Stimulated activated CD4-positive, alpha-beta T cell treated with anti-CD3 and anti-CD28 coated beads, Interleukin-2, amount 100 ng/mL, for 4 hours (primary cell): ENCODE measurements around the gene INSM1.
"Not testable (repeated sequence)": the region's sequence is repeated elsewhere in the genome, so short reads cannot be mapped to it uniquely, and the experiment has no call there.

Experiments
- DNase-seq: peaks from one replicate; pipeline ENCODE4 v3.0.0-alpha.2; 2020; ENCODE audit warnings: low read depth

Gene INSM1, protein sequence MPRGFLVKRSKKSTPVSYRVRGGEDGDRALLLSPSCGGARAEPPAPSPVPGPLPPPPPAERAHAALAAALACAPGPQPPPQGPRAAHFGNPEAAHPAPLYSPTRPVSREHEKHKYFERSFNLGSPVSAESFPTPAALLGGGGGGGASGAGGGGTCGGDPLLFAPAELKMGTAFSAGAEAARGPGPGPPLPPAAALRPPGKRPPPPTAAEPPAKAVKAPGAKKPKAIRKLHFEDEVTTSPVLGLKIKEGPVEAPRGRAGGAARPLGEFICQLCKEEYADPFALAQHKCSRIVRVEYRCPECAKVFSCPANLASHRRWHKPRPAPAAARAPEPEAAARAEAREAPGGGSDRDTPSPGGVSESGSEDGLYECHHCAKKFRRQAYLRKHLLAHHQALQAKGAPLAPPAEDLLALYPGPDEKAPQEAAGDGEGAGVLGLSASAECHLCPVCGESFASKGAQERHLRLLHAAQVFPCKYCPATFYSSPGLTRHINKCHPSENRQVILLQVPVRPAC

DNA sequence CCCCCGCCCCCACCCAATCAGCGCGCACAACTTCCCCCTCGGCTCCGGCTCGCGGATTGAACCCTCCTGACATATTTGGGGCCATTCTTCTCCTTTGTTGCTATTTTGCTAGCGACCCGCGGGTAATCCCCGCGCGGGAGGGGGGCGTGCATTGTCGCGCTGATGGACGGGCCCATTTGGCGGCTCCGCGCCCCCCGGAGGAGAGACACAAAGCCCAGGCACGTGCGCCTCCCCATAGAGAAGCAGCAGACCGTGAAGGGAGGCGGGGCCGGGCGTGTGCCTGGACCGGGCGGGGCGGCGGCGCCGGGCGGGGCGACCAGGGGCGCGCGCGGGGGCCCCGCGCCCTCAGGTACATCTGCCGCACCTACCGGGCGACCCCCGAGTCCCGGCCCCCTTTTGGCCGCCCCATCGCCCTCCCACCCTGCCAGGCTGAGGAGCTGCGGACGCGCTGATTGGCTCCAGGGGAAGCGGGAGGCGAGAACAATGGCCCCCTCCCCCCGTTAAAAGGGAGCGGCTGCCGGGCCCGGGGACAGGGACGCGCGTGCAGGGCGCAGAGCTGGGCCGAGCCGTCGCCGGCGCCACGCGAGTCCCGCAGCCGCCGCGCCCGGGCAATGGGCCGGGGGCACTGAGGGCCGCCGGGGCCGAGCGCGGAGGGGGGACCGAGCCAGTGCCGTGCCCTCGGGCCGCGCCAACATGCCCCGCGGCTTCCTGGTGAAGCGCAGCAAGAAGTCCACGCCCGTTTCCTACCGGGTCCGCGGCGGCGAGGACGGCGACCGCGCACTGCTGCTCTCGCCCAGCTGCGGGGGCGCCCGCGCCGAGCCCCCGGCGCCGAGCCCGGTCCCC, at the start of gene INSM1:
INSM1 (plus strand) TSS at position 530 of the 843 bp plus-strand sequence; CDS start at position 694, 164 bp downstream.
- DNase-seq = no peak

DNA sequence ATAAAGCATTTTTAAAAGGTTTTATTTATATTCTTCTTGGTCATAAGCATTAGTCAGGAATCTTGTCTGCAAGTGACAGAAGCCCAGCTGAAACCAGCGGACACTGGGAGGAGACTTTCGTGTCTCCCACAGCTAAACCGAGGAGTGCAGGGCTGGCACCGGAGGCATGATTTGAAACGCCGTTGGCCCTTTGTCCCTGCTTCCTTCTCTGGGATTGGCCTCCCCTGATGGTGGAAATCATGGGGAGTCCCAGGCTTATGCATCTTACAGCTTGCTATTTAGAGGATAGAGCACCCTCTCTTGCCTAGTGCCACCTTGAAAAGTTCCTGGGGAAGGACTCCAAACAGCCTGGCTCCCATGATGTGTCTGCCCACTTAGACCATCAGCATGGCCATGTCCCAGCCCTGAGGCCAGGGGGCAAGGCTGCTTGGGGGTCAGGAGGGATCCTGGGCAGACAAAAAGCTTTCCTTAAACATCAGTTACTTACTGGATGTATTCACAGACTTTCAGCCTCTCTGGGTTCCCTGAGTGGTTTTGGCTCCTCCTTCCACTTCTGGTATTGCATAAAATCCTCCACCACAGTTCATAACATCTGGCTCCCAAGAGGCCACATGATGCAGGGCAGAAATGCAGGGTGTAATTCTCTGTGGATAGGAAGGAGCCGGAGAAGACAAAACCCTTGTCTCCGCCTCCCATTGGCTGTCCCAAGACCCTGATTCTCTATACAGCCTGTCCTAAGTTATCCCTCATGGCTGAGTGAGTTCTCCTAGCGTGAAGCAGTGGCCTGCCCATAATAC, 49.3 kb upstream of the INSM1 start:
- no peak for DNase-seq

DNA sequence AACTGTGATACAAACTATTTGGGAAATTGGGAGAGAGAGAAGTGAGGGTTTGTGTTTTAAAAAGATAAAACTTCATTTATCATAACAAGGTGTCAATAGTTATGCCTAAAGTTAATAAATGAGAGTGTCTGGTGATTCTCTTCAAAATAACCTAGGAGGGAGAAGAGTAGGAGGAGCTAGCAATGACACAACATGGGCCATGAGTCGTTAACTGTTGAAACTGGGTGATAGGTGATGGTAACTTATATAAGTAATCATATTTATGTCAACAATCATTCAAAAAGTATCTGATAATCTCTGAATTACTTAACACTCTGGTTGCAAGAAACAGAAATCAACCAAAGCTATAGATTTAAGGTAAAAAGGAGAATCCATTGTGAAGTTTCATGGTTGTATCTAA, 46.8 kb upstream of the INSM1 start:
- no peak for DNase-seq

DNA sequence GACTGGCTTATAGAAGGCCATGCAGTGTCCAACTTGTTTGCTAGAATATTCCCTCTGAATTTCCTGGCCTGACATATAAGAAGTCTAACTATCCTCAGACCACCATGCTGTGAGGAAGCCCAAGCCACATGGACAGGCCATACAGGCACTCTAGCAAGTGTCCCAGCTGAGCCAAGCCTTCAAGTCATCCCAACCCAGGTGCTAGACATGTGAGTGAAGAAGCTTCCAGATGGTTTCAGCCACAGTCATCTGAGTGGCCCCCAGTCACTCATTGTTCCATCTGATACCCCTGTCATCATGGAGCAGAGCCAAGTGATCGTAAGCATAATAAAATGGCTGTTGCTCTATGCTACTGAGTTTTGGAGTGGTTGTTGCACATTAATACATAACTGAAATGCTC, 46.0 kb upstream of the INSM1 start:
- DNase-seq = no peak

DNA sequence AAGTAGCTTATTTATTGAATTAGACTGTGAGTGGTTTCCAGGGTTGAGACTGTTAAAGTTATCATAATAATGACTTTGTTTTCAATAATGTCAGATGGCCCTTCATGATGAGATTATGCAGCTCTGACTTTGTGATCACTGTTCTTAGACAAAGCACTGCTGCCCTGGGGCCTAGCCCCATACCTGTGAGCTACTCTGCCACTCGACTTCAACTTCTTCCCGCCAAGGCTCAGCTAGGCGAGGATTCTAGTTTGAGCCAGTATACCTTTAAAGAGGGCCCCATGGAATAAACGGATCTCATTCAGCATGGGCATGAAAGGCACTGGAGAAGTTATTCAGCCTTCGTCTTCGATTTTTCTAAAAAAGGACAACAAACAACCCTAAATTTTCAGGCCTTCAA, 45.0 kb upstream of the INSM1 start:
- DNase-seq = no peak

DNA sequence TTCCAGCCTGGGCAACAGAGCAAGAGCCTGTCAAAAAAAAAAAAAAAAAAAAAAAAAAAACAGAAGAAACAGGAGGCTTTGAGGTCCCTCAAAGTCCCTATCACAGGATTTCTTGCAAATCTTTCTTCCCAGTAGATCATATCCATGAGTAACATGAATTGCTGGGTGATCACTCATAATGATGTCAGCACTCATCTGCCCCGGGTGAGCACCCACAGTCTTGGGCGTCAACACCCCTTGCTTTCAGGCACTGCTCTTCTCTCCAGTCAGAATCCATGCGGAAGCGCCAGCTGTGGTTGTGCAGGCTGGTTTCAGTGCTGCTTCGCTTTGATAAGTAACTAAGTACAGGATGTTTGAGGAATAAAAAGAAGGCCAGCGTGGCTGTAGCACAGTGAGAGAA, 40.2 kb upstream of the INSM1 start:
- DNase-seq = no peak

DNA sequence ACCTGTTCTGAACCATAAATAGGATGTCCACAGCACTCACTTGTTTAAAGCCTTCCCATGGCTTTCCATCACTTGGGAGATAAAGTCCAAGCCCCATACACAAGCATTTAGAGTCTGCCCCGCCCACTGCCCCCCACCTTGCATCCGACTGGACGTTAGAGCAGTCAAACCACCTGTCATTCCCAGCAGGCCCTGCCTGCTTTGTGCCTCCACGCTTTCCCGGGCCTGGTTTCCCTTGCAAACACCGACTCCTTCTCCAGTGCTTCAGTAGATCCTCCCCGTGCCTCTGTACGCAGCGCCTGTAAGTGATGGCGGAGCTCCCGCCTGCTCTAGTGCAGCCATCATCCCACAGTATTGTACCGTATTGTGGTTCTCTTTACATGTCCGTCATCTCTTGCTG, 38.3 kb upstream of the INSM1 start:
- no peak for DNase-seq

DNA sequence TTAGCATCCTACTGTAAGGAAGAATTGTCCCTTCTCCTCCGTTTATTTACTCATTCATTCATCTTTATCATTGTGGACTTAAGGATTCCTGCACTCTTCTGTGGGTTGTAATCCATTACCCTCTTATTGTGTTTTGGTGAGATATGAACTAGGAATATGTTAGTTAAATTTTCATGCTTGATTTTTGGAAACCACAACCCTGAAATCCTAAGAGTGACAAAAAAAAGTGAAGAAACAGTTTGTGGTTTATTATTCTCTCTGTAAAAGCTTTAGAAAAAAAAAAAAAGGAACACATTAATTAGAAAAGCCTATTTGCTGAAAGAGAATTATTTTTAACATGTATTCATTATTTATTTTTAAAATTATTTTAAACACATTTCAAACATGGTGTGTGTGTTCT, 36.7 kb upstream of the INSM1 start:
- DNase-seq = no peak

DNA sequence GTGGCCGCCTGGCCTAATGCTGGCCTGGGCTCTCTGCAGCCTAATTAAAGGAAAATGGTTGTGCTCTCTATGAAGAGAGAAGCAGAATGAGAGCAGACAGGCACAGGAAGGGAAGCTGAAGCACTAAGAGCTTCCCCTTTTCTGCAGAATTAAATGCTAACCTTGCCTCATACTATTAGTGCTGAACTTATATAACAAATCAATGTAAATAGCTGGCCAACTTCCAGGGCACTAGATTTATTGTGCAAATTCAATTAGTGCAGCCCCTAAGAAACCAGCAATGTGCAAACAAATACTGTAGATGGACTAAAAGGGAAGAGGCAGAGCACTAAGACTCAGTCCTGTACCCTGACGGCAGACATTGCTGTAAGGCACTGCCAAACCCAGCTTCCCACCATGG, 36.1 kb upstream of the INSM1 start:
- DNase-seq = no peak

DNA sequence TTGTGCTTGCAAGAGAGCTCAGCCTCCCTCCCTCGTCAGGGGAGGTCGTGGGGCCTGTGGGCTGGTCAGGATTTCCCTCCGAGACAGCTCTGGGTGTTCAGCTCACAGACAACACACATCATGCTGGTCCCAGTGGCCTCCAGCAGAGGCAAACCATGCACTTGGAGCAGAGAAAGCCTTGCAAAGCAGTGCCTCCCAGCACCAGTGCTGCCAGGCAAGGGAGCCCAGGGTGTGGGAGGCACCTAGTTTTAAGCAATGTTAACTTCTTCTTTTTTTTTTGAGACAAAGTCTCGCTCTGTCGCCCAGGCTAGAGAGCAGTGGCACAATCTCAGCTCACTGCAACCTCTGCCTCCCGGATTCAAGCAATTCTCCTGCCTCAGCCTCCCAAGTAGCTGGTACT, 34.0 kb upstream of the INSM1 start:
- DNase-seq = no peak

DNA sequence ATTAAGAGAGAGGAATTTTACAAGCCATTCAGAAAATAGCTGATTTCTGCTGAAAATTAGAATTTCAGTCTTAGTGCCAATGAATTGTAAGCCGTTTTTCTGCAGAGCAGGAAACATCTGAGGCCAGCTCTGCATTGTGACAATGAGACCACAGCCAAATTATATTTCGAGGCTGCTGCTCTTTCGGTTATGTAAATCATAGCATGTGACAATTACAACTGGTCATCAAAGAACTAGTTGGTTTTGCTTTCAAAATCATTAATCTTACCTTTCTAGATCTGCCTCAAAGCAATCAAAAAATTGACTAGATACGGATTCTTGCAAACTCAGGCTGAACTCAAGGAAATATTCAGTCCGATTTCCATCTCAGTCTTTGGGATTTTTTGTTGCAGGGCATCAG, 33.4 kb upstream of the INSM1 start:
- DNase-seq = no peak

DNA sequence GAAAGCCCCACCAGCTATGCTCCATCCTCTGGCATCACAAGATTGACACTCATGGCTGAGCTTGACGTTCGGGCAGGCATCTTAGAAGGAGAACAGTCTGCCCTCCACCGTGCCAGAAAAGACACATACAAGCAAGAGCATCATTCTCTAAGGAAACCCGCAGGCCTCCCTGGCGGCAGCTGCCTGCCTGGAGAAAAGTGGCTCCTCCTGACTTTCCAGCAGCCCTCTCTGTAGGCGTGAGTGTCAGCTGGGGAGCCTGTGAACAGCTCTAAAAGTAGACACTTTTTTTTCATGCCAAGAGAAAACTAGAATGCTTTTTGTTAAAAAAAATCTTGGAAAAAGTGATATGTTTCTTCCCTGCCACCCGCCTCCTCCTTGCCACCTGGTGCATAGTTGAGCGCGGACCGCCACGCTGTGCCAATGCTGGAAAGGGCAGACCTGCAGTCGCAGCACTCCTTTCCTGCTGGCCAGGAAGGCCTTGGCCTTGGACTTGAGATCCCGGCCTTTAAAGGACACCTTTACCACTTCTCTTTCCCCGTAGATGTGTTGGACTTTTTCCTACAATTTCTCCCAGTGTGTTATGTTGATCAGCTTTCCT, 29.7 kb upstream of the INSM1 start:
- no peak for DNase-seq

DNA sequence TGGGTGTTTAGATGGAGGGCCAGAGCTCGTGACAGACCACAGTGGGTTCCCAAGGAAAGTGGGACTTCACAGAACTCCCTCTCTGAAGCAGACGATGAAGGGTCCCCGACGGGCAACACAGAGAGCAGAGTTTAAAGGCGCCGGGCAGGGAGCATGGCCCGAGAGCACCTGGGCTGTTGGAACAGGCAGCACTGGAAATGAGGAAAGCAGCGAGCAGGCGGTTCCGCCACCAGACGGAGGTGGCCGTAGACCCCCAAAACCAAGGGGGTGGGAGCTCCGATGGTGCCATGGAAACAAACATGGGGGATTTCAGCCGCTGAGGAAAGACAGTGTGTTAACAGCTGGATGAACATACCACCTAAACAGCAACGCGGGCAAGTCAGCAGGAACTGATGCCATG, 27.5 kb upstream of the INSM1 start:
- no peak for DNase-seq

DNA sequence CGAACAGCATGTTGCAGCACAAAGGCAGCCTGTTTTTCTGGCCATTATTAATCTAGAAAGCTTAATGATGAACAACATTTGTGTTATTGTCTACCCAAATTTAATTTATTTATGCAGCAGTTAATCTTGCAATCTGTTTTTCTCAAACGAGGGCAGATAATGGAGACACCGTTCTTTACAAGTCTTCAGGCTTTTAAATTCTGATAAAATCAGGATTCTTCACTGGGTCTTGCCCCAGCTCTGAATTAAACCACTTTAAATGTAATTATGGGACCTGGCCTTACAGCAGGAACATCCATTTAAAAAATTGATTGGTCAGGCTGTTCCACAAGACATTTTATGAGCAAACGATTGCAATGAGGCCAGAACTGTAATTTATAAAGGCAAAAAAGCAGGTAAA, 26.5 kb upstream of the INSM1 start:
- DNase-seq = no peak

DNA sequence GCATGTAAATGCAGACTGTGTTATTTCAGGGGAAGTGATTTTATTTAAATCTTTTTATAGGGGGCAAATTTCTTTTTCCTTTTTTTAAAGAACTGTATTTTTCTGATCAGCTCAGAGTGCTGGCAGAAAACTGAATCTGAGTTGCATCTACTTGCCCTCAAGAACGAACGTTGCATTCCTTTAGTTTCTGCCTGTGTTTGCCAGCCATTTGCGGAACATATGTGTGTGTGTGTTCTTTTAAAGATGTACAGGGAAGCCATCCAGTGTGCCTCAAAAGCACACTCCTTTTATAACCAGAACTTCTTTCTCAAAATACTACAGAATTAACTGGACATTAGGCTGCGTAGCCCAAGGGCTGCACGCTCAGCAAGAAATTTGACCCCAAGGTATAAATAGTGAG, 25.8 kb upstream of the INSM1 start:
- no peak for DNase-seq

DNA sequence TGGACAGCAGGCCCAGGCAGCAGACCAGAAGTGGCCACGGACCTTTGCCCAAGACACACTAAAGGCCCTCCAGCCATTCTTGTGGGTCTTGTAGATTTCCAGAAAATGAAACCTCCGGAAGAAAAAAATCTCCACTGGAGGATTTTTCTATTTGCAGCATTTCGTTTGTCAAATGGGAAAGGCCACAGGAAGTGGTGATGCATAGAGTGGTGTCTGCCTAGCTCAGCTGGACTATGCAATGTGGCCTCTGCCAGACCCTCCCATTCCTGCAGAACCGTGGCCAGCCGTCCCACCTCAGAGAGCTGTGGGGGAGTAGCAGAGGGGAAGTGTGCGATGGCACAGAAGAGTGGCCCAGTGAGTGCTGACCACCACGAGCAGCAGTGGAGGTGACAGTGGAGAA, 24.0 kb upstream of the INSM1 start:
- DNase-seq = no peak

DNA sequence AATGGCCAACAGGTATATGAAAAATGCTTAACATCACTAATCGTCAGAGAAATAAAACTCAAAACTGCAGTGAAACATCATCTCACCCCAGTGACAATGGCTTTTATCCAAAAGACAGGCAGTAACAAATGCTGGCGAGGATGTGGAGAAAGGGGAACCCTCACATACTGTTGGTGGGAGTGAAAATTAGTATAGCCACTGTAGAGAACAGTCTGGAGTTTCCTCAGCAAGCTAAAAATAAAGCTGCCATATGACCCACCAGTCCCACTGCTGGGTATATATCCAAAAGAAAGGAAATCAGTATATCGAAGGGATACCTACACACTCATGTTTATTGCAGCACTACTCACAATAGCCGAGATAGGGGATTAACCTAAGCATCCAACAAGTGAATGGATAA, 23.4 kb upstream of the INSM1 start:
- no peak for DNase-seq

DNA sequence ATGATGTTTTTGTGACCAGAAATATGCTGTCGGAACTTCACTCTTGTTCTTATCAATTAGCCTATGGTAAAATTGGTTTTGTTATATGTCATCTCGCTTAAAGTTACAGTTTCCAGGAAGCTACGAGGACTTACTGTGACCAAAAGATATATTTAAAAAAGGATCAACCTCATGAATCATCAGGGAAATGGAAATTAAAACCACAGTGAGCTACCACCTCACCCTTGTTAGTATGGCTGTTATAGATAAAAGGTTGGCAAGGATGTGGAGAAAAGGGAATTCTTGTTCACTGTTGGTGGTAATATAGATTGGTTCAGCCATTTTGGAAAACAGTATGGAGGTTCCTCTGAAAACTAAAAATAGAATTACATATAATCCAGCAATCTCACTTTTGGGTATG, 14.3 kb upstream of the INSM1 start:
- no peak for DNase-seq

DNA sequence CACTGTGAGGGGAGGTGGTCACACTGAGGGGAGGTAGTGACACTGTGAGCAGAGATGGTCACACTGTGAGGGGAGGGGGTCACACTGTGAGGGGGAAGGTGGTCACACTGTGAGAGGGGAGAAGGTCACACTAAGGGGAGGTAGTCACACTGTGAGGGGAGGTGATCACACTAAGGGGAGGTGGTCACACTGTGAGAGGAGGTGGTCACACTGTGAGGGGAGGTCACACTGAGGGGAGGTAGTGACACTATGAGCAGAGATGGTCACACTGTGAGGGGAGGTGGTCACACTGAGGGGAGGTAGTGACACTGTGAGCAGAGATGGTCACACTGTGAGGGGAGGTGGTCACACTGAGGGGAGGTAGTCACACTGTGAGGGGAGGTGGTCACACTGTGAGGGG, 12.4 kb upstream of the INSM1 start:
- DNase-seq = not testable (repeated sequence)

DNA sequence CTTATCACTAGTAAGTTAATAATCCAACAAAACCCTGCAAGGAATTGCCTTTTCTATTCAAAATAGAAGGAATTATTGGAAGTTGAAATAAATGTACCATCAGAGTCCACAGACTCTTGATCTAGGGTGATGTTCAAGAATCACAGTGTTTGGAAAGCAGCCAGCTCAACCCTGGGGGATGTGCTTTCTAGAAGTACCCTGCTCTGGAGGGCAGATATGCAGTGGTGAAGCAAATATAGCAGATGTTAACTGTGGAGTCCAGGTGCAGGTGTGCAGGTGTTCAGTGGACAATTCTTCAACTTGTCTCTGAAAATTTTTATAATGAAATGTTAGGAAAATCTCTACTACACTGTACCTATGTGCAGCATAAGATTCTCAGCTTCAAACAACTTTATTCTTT, 9.1 kb upstream of the INSM1 start:
- DNase-seq = no peak

DNA sequence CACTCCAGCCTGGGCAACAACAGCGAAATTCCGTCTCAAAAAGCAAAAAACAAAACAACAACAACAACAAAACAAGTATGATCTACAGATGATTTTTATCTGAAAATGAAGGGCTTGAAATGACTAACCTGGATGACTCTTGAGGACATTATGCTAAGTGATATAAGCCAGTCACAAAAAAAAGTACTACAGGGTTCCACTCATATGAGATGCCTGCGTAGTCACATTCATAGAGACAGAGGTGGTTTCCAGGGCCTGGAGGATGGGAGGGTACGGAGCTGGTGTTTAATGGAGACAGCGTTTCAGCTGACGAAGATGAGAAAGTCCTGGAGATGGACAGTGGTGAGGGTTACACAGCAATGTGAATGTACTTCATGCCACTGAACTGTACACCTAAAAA, 8.3 kb upstream of the INSM1 start:
- no peak for DNase-seq

DNA sequence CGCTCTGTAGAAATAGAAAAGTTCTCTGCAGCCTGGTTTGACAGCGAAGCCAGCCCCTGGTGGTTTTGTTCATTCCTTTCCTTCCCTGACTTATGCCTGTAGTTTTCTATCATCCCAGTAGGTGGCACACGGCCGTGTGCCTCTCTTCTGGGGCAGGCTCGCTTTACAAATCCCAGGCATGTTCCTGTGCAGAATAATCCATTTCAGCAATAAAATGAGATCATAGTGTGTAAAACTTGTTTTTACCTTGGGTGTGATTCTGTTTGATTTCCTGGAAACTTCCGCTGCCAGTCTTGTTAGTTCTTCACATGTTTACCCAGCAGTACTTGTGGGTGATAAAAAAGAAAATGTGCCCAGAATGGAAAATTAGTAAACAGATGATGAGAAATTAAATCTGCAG, 7.4 kb upstream of the INSM1 start:
- no peak for DNase-seq
